GM19467 (cell line): ENCODE measurements around the gene ALKBH4.

Source experiments
- ATAC-seq: cut with Tn5 transposase; IDR thresholded peaks from one replicate; pipeline ENCODE4 v1.9.1; 2021; ENCODE audit warnings: mild to moderate bottlenecking, moderate library complexity; ENCODE audit not compliant: unreplicated experiment

Gene ALKBH4

GRCh38 chr7:102429141-102429899, 35.3 kb downstream of the ALKBH4 start:
- no peak for ATAC-seq

GRCh38 chr7:102427019-102427405, 37.7 kb downstream of the ALKBH4 start:
- no peak for ATAC-seq

GRCh38 chr7:102426268-102427018, 38.2 kb downstream of the ALKBH4 start:
- peak; percentile 51 for ATAC-seq

- peak; percentile 44 for ATAC-seq
Measured at GRCh38 chr7:102425639-102426267, 38.9 kb downstream of the ALKBH4 start.

GRCh38 chr7:102424787-102425218, 39.9 kb downstream of the ALKBH4 start:
- ATAC-seq = no peak

GRCh38 chr7:102424129-102424551, 40.5 kb downstream of the ALKBH4 start:
- no peak for ATAC-seq

GRCh38 chr7:102421706-102422240, 42.9 kb downstream of the ALKBH4 start:
- no peak for ATAC-seq

- ATAC-seq = no peak
Measured at GRCh38 chr7:102418592-102418991, 46.1 kb downstream of the ALKBH4 start.

- no peak for ATAC-seq
Measured at GRCh38 chr7:102417105-102417504, 47.6 kb downstream of the ALKBH4 start.

- no peak for ATAC-seq
Measured at GRCh38 chr7:102416406-102416805, 48.3 kb downstream of the ALKBH4 start.

GRCh38 chr7:102415685-102416225, 48.9 kb downstream of the ALKBH4 start:
- ATAC-seq = peak; percentile 61

GRCh38 chr7:102413611-102414010, 51.1 kb downstream of the ALKBH4 start:
- no peak for ATAC-seq

- no peak for ATAC-seq
Measured at GRCh38 chr7:102413091-102413490, 51.6 kb downstream of the ALKBH4 start.

GRCh38 chr7:102412548-102412947, 52.1 kb downstream of the ALKBH4 start:
- no peak for ATAC-seq

- no peak for ATAC-seq
Measured at GRCh38 chr7:102410918-102411317, 53.7 kb downstream of the ALKBH4 start.

GRCh38 chr7:102410123-102410522, 54.5 kb downstream of the ALKBH4 start:
- ATAC-seq = no peak

- no peak for ATAC-seq
Measured at GRCh38 chr7:102409340-102409739, 55.3 kb downstream of the ALKBH4 start.

- peak; percentile 43 for ATAC-seq
Measured at GRCh38 chr7:102408530-102408929, 56.1 kb downstream of the ALKBH4 start.

- ATAC-seq = peak; percentile 5
Measured at GRCh38 chr7:102407910-102408309, 56.8 kb downstream of the ALKBH4 start.
